Testis (tissue), 3 donors: Measurements from ENCODE around the gene TREML1. TPM values are rescaled to one million over a fixed set of nuclear protein-coding genes. Genes with fewer than 3 reads are reported as not detected.

Source experiments
- DNase-seq: peaks from one replicate; pipeline ENCODE4 v3.0.0-alpha.2; 2019
- H3K27ac ChIP-seq, 2 donors: fragments of 200-600 bp; sonication (generic); one replicate each; pipeline ENCODE4 v1.5.1; 2019
- H3K27me3 ChIP-seq: fragments of 200-600 bp; sonication (generic); one replicate; pipeline ENCODE4 v1.5.1; 2019
- H3K36me3 ChIP-seq: fragments of 200-600 bp; sonication (generic); one replicate; pipeline ENCODE4 v1.5.1; 2017; ENCODE audit warnings: low read depth; ENCODE audit errors: missing control alignments
- H3K4me1 ChIP-seq: fragments of 200-600 bp; sonication (generic); one replicate; pipeline ENCODE4 v1.5.1; 2019
- H3K4me3 ChIP-seq, 2 donors: fragments of 200-600 bp; sonication (generic); one replicate each; pipeline ENCODE4 v1.5.1; 2017 to 2019
- H3K9me3 ChIP-seq: fragments of 200-600 bp; sonication (generic); one replicate; pipeline ENCODE4 v1.5.1; 2017
- CTCF ChIP-seq, 3 experiments: fragments of 450-650 bp in 2 of 3; fragments of 200-600 bp in 1 of 3; sonication (generic) in 1 of 3; IDR thresholded peaks; one replicate each; pipeline ENCODE4 v1.5.1; 2016 to 2019; ENCODE audit warnings: antibody characterized with exemption in 3 of 3, mild to moderate bottlenecking in 2 of 3, moderate library complexity in 1 of 3
- POLR2A ChIP-seq: fragments of 450-650 bp; IDR thresholded peaks from one replicate; pipeline ENCODE4 v1.6.1; 2017; ENCODE audit warnings: antibody characterized with exemption, mild to moderate bottlenecking, moderate library complexity
- WGBS, 2 donors: methylation state at CpG; one replicate each; pipeline ENCODE4 v1.1.5; 2018; 5-methylcytosine and 5-hydroxymethylcytosine counted together
- intact Hi-C: fragments of 100-400 bp; cut with DNase I; formaldehyde crosslinking; loops from one replicate; pipeline ENCODE4 v1.15.1; 2023; ENCODE audit warnings: low total_unique reads
- polyA plus RNA-seq: library from polyadenylated mRNA; stranded (reverse); fragments of 350-450 nt; fragmentation: Illumina TruSeq; extraction: RNeasy Lipid Tissue Mini Kit (QIAGEN cat#74804); gene quantifications from one replicate; pipeline ENCODE4 v1.2.3, GENCODE V29; 2014; ENCODE audit warnings: low read depth, low replicate concordance; ENCODE audit not compliant: insufficient read depth
- total RNA-seq, 2 donors: library from RNA; depleted of rRNA; stranded (reverse); fragments of >200 nt; gene quantifications; one replicate each; pipeline ENCODE4 v1.2.3, GENCODE V29; 2016

Gene TREML1
- total and polyA plus RNA-seq, 3 donors from 2014 or later = not detected

- Histone ChIP-seq H3K27me3 (no peaks in the 10 kb centered on the region), H3K36me3 (no peaks in the 10 kb centered on the region), H3K4me3 (no peak overlapping the region), H3K4me1 (no peaks in the 10 kb centered on the region), H3K9me3 (no peaks in the 10 kb centered on the region), H3K27ac (no peak overlapping the region)
- no peak for DNase-seq
- no peak for TF ChIP-seq CTCF (IDR thresholded peaks at IDR 0.05)
- no peak for TF ChIP-seq POLR2A
- intact Hi-C loops = no loop called here
These were observed 17.2 kb downstream of the TREML1 start for GRCh38 chr6:41136911-41137310.

- WGBS, 2 donors = 88 to 94% methylated on average over 3 of the region's 3 CpGs
- Histone ChIP-seq H3K36me3 (no peaks in the 10 kb centered on the region), H3K27ac (no peak overlapping the region), H3K4me1 (no peaks in the 10 kb centered on the region), H3K27me3 (no peaks in the 10 kb centered on the region), H3K4me3 (no peak overlapping the region), H3K9me3 (no peaks in the 10 kb centered on the region)
- no peak for DNase-seq
- no peak for TF ChIP-seq POLR2A
- no peak for TF ChIP-seq CTCF (IDR thresholded peaks at IDR 0.05)
- intact Hi-C loops = no loop called here
These were observed 18.9 kb downstream of the TREML1 start for GRCh38 chr6:41135062-41135832.

- Histone ChIP-seq H3K27ac (no peak overlapping the region), H3K27me3 (no peaks in the 10 kb centered on the region), H3K4me3 (no peak overlapping the region), H3K36me3 (no peaks in the 10 kb centered on the region), H3K9me3 (no peaks in the 10 kb centered on the region), H3K4me1 (no peaks in the 10 kb centered on the region)
- WGBS, 2 donors = 57 to 67% methylated on average over 2 of the region's 2 CpGs
- TF ChIP-seq POLR2A (no peak), CTCF (IDR thresholded peaks at IDR 0.05) (no peak)
- DNase-seq = no peak
- intact Hi-C loops = no loop called here
These were observed 21.9 kb downstream of the TREML1 start for GRCh38 chr6:41132254-41132653.

GRCh38 chr6:41125282-41125681 is 28.9 kb downstream of the TREML1 start:
- DNase-seq = no peak
- intact Hi-C loops = no loop called here
- Histone ChIP-seq H3K27me3 (no peaks in the 10 kb centered on the region), H3K27ac (no peak overlapping the region), H3K9me3 (no peaks in the 10 kb centered on the region), H3K4me1 (no peaks in the 10 kb centered on the region), H3K4me3 (no peak overlapping the region), H3K36me3 (no peaks in the 10 kb centered on the region)
- TF ChIP-seq POLR2A (no peak), CTCF (IDR thresholded peaks at IDR 0.05) (no peak)
- WGBS, 2 donors = 91 to 98% methylated on average over 3 of the region's 3 CpGs

- H3K27me3 ChIP-seq = no peaks in the 10 kb centered on the region
- H3K4me3 ChIP-seq = no peak overlapping the region
- WGBS, 2 donors = 92 to 100% methylated on average over 1 of the region's 1 CpG
- intact Hi-C loops = no loop called here
- H3K9me3 ChIP-seq = no peaks in the 10 kb centered on the region
- TF ChIP-seq CTCF (IDR thresholded peaks at IDR 0.05) = no peak
- no peak for TF ChIP-seq POLR2A
- H3K4me1 ChIP-seq = peaks cover 3% of the 10 kb centered on the region
- H3K36me3 ChIP-seq = no peaks in the 10 kb centered on the region
- DNase-seq = no peak
- no peak overlapping the region for H3K27ac ChIP-seq
These were observed 31.2 kb downstream of the TREML1 start for GRCh38 chr6:41122918-41123317.
